22Rv1 (cell line): ENCODE data around the gene GDF7.

Source experiments
- CTCF ChIP-seq: fragments of 450-650 bp; IDR thresholded peaks from 2 replicates; pipeline ENCODE4 v1.5.1; 2017; ENCODE audit warnings: mild to moderate bottlenecking
- ZFX ChIP-seq: fragments of 450-650 bp; IDR thresholded peaks from 2 replicates; pipeline ENCODE4 v1.6.1; 2017; ENCODE audit warnings: antibody characterized with exemption, borderline replicate concordance

GRCh38 chr2:20652141-20652540 lies 14.8 kb upstream of the GDF7 start:
- no peak for TF ChIP-seq CTCF
- TF ChIP-seq ZFX = no peak
